Cardiac fibroblast (primary cell): ENCODE data around the gene WNT5A.

Experiments used
- DNase-seq, 2 donors: peaks; one replicate each; pipeline versions ENCODE4 v3.0.0 to v3.0.0-alpha.2; 2010; ENCODE audit warnings: low read depth in 2 of 2
- H3K4me3 ChIP-seq, 2 donors: replicated peaks in 1 of 2; 1 replicate in 1 of 2; 2 replicates in 1 of 2; pipeline ENCODE4 v1.5.1; 2011; ENCODE audit warnings: low read depth in 2 of 2, low read length in 2 of 2, mild to moderate bottlenecking in 2 of 2, moderate library complexity in 1 of 2
- CTCF ChIP-seq: IDR thresholded peaks from one replicate; pipeline ENCODE4 v1.5.1; 2011; ENCODE audit warnings: low read depth, mild to moderate bottlenecking, low read length, inconsistent platforms

WNT5A gene

GRCh38 chr3:55449527-55449926 lies 37.6 kb downstream of the WNT5A start:
- TF ChIP-seq CTCF, result no peak
- no peak for DNase-seq
- H3K4me3 ChIP-seq, result no peak overlapping the region

DNA sequence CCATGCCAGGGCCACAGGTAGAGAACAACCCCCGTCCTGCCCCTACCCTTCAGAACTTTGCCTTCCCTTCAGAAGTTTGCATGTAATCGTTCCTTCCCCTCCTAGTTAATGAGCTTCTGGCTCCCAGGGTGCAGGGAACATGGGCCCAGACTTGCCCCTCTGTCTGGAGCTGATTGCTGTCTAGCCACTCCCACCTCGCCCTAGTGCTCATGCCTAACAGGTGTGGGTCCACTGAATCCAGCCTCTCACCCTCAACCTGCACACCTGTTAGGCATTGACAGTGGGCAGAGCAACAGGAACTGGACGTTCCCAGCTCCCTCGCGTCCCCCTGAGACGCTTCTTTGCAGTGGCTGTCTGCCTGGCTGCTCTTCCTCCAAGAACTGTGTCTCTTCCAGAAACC lies 40.3 kb downstream of the WNT5A start:
- DNase-seq, result no peak
- TF ChIP-seq CTCF, result no peak
- H3K4me3 ChIP-seq, result no peak overlapping the region

GRCh38 chr3:55445551-55445950 lies 41.6 kb downstream of the WNT5A start:
- DNase-seq, result no peak
- no peak for TF ChIP-seq CTCF
- no peak overlapping the region for H3K4me3 ChIP-seq

DNA sequence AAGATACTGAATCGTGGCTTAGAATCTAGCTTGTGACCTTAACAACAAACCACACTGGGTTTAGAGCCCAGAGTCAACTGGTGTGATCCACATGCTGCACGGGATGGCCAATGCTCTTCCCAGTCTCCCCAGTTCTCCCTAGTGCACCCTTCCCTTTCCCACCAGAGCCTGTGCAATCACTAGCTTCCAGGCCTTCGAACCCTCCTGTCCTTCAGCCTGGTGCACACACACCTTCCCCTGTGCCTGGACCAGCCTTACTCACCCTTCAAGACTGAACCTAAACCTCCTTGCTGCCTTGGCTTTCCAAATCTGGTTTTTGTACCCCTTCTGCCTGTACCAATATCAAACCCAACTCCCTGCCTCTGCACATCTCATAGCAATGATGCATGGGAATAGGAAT lies 43.8 kb downstream of the WNT5A start:
- H3K4me3 ChIP-seq, result no peak overlapping the region
- TF ChIP-seq CTCF, result no peak
- DNase-seq, result no peak

- H3K4me3 ChIP-seq, result no peak overlapping the region
- DNase-seq, result no peak
- TF ChIP-seq CTCF, result no peak
These were observed 44.2 kb downstream of the WNT5A start for GRCh38 chr3:55442861-55443260.

DNA sequence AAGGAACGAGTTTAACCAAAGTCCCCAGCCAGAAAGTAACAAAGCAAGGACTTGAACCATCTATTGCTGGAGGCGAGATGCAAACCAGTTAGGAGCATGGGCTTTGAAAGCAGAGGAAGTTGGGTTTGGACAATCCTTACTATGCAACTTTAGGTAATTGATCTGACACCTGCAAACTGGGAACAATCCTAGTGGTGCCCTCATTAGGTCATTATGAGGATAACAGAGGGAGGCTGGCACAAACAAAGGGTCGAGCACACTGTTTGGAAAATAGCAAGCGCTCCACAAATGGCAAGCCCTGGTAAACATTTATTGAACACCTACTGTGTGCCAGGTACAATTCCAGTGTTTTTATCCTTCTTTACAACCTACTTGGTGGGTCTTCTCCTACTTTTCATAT lies 45.6 kb downstream of the WNT5A start:
- no peak for DNase-seq
- no peak for TF ChIP-seq CTCF
- H3K4me3 ChIP-seq, result no peak overlapping the region

GRCh38 chr3:55440104-55440708 lies 46.9 kb downstream of the WNT5A start:
- DNase-seq, result peak in 1 of 2 donors; percentile 0
- TF ChIP-seq CTCF, result no peak
- no peak overlapping the region for H3K4me3 ChIP-seq
